Measurements from ENCODE around the gene DUT. TPM values are rescaled to one million over a fixed set of nuclear protein-coding genes. Genes with fewer than 3 reads are reported as not detected.

DUT gene
- polyA plus RNA-seq, 3 donors, result 43.8 to 71.9 (median 62.3) TPM

DNA sequence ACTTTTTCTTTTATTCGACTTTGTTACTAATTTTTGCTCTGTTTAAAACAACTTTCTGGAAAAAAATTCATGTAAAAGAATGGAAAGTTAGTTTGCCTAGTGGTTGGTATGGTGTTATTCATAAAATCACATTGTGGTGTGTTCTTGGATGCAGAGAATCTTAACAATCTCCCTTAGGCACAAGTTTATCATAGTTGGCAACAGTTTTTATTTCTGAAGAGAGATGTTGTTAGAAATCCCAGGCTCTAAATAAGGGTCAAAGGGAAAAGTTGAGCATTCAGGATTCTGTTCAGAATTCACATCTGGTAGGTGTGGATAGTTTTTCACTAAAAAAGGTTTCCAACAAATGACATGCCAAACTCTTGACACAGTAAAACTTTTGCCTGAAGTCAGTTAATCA, 6.4 kb downstream of the DUT start:
- no peak overlapping the region for H3K27ac Mint-ChIP-seq
- H3K27ac ChIP-seq (ENCODE audit: low read depth in 1 of 2, low read length in 2 of 2), result no peak overlapping the region
- peaks cover 53 to 77% of the 10 kb centered on the region in 2 donors for H3K36me3 ChIP-seq (replicated peaks in 1 of 2; ENCODE audit: control insufficient read depth in 1 of 2, insufficient read depth in 2 of 2, low read length in 2 of 2)
- no peak overlapping the region for H3K4me2 ChIP-seq (replicated peaks; ENCODE audit: extremely low read depth, low read length, poor library complexity, severe bottlenecking)
- peaks cover 21% of the 10 kb centered on the region for H3K4me1 Mint-ChIP-seq
- no peak overlapping the region for H2AFZ ChIP-seq (ENCODE audit: insufficient read depth, low read depth, low read length, poor library complexity, severe bottlenecking)
- no peak overlapping the region for H3K4me3 ChIP-seq (replicated peaks in 1 of 3; ENCODE audit: low read depth in 2 of 3, low read length in 3 of 3)
- no peaks in the 10 kb centered on the region for H3K9me3 Mint-ChIP-seq
- peaks cover 52 to 55% of the 10 kb centered on the region in 2 donors for H3K36me3 Mint-ChIP-seq
- H3K4me1 ChIP-seq (ENCODE audit: control insufficient read depth in 1 of 2, insufficient read depth in 2 of 2, low read length in 2 of 2), result peaks cover under 1 to 4% of the 10 kb centered on the region in 2 donors
- peaks cover 45% of the 10 kb centered on the region for H3K79me2 ChIP-seq (ENCODE audit: insufficient read depth, low read length)
- TF ChIP-seq CTCF (IDR thresholded peaks at IDR 0.05), result no peak
- no peaks in the 10 kb centered on the region for H3K9me3 ChIP-seq (replicated peaks in 1 of 2; ENCODE audit: control insufficient read depth in 1 of 2, insufficient read depth in 1 of 2, low read length in 2 of 2)
- H3K27me3 Mint-ChIP-seq (ENCODE audit: low read depth in 3 of 3), result no peaks in the 10 kb centered on the region
- peaks cover 11% of the 10 kb centered on the region for H4K20me1 ChIP-seq (ENCODE audit: insufficient read depth, low read length)
- no CpG with 5 or more reads among the region's 1 CpG for WGBS (ENCODE audit: insufficient coverage)
- no peak overlapping the region for H3K9ac ChIP-seq (ENCODE audit: insufficient read depth, low read length, poor library complexity, severe bottlenecking)
- H3K4me3 Mint-ChIP-seq, result no peak overlapping the region
- intact Hi-C loops (cut with micrococcal nuclease), result loop anchor here in 1 of 2 donors (10.0 kb wide), 1 partner anchor 477 kb away; the partner anchor contains the start of gene CEP152
- H3K27me3 ChIP-seq (ENCODE audit: control insufficient read depth in 2 of 2, insufficient read depth in 2 of 2, low read length in 2 of 2), result no peaks in the 10 kb centered on the region
- DNase-seq, result no peak

GRCh38 chr15:48340111-48340510, 8.9 kb downstream of the DUT start:
- Mint-ChIP-seq H3K4me3 (no peak overlapping the region), H3K36me3 (peaks cover 55% of the 10 kb centered on the region in 2 donors), H3K9me3 (no peaks in the 10 kb centered on the region), H3K27me3 (ENCODE audit: low read depth in 3 of 3) (no peaks in the 10 kb centered on the region), H3K27ac (no peak overlapping the region), H3K4me1 (peaks cover 4% of the 10 kb centered on the region)
- TF ChIP-seq CTCF (IDR thresholded peaks at IDR 0.05), result no peak
- WGBS (ENCODE audit: insufficient coverage), result 67% methylated on average over 1 of the region's 4 CpGs
- DNase-seq, result no peak
- Histone ChIP-seq H3K9ac (ENCODE audit: insufficient read depth, low read length, poor library complexity, severe bottlenecking) (no peak overlapping the region), H3K4me1 (ENCODE audit: control insufficient read depth in 1 of 2, insufficient read depth in 2 of 2, low read length in 2 of 2) (no peaks in the 10 kb centered on the region), H3K27me3 (ENCODE audit: control insufficient read depth in 2 of 2, insufficient read depth in 2 of 2, low read length in 2 of 2) (no peaks in the 10 kb centered on the region), H3K9me3 (replicated peaks in 1 of 2; ENCODE audit: control insufficient read depth in 1 of 2, insufficient read depth in 1 of 2, low read length in 2 of 2) (no peaks in the 10 kb centered on the region), H3K4me3 (replicated peaks in 1 of 3; ENCODE audit: low read depth in 2 of 3, low read length in 3 of 3) (no peak overlapping the region), H3K4me2 (replicated peaks; ENCODE audit: extremely low read depth, low read length, poor library complexity, severe bottlenecking) (no peak overlapping the region), H3K79me2 (ENCODE audit: insufficient read depth, low read length) (peaks cover 20% of the 10 kb centered on the region), H3K36me3 (replicated peaks in 1 of 2; ENCODE audit: control insufficient read depth in 1 of 2, insufficient read depth in 2 of 2, low read length in 2 of 2) (peaks cover 55 to 82% of the 10 kb centered on the region in 2 donors), H3K27ac (ENCODE audit: low read depth in 1 of 2, low read length in 2 of 2) (no peak overlapping the region), H4K20me1 (ENCODE audit: insufficient read depth, low read length) (no peaks in the 10 kb centered on the region), H2AFZ (ENCODE audit: insufficient read depth, low read depth, low read length, poor library complexity, severe bottlenecking) (no peak overlapping the region)
- intact Hi-C loops (cut with micrococcal nuclease), result no loop called here
